Neural cell (in vitro differentiated cells): Measurements from ENCODE around the gene OTUB1.

Experiments used
- CTCF ChIP-seq: fragments of 450-650 bp; IDR thresholded peaks from 2 replicates; pipeline ENCODE4 v1.5.1; 2014; ENCODE audit warnings: antibody characterized with exemption, mild to moderate bottlenecking, moderate library complexity; ENCODE audit not compliant: poor library complexity, severe bottlenecking
- EZH2 ChIP-seq: fragments of 200-600, 300-800 bp; shearing (Covaris generic), sonication (generic); IDR thresholded peaks from 2 replicates; pipeline ENCODE4 v1.6.1; 2014; ENCODE audit warnings: antibody characterized with exemption, low read length, borderline replicate concordance, mild to moderate bottlenecking; ENCODE audit not compliant: insufficient read depth, poor library complexity, severe bottlenecking
- SMC3 ChIP-seq: fragments of 450-650 bp; conservative IDR thresholded peaks from 2 replicates; pipeline ENCODE4 v1.6.1; 2014; ENCODE audit warnings: antibody characterized with exemption, mild to moderate bottlenecking, moderate library complexity; ENCODE audit not compliant: poor library complexity

GRCh38 chr11:63991558-63991957 lies 5.3 kb downstream of the OTUB1 start:
- no peak for TF ChIP-seq CTCF
- TF ChIP-seq EZH2, result no peak
- TF ChIP-seq SMC3, result no peak
